ENCODE data around the gene SDK2. TPM values are rescaled to one million over a fixed set of nuclear protein-coding genes. Genes with fewer than 3 reads are reported as not detected.

SDK2 gene
- total and polyA plus RNA-seq, 9 of the 15 experiments (the other 6 are each of a cell fraction or from before 2014, with no cell fraction given), result 0.04 TPM; not detected in 8

DNA sequence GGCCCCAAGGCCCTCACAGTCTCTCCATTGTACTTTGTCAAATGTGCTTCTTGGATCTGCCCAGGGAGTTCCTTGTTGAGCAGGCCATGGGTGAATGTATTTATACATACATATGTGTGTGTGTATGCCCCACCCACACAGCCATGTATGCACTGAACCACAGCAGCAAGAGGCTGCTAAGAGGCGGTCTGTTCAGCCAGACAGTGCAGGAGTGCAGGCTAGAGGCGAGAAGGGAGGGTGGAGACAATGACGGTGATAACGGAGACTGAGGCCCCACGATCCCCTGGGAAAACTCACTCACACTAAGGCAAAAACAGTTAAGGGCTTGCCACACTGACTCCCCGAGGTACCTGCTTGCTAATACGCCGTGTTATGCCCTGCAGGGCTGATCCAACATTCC is 181.4 kb downstream of the SDK2 start:
- H3K4me3 ChIP-seq, result no peak overlapping the region
- H3K27me3 ChIP-seq (ENCODE audit: control insufficient read depth in 2 of 2, insufficient read depth in 2 of 2, low read length in 2 of 2), result peaks cover 0 to 18% of the 10 kb centered on the region in 2 experiments; a peak in 2 of 5 replicates
- TF ChIP-seq, protein P1, sequence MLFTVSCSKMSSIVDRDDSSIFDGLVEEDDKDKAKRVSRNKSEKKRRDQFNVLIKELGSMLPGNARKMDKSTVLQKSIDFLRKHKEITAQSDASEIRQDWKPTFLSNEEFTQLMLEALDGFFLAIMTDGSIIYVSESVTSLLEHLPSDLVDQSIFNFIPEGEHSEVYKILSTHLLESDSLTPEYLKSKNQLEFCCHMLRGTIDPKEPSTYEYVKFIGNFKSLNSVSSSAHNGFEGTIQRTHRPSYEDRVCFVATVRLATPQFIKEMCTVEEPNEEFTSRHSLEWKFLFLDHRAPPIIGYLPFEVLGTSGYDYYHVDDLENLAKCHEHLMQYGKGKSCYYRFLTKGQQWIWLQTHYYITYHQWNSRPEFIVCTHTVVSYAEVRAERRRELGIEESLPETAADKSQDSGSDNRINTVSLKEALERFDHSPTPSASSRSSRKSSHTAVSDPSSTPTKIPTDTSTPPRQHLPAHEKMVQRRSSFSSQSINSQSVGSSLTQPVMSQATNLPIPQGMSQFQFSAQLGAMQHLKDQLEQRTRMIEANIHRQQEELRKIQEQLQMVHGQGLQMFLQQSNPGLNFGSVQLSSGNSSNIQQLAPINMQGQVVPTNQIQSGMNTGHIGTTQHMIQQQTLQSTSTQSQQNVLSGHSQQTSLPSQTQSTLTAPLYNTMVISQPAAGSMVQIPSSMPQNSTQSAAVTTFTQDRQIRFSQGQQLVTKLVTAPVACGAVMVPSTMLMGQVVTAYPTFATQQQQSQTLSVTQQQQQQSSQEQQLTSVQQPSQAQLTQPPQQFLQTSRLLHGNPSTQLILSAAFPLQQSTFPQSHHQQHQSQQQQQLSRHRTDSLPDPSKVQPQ (CRISPR knock-in tag; IDR thresholded peaks at IDR 0.05; ENCODE audit: borderline replicate concordance), result no peak
- TF ChIP-seq ZNF445 (CRISPR knock-in tag; IDR thresholded peaks at IDR 0.05; ENCODE audit: low read depth) (no peak), FIP1L1 (IDR thresholded peaks at IDR 0.05; ENCODE audit: low read depth, low read length, poor library complexity, severe bottlenecking) (no peak), ZNF436 (CRISPR knock-in tag; IDR thresholded peaks at IDR 0.05) (no peak), ZNF583 (CRISPR knock-in tag; IDR thresholded peaks at IDR 0.05) (no peak)
- TF ChIP-seq, protein P2, sequence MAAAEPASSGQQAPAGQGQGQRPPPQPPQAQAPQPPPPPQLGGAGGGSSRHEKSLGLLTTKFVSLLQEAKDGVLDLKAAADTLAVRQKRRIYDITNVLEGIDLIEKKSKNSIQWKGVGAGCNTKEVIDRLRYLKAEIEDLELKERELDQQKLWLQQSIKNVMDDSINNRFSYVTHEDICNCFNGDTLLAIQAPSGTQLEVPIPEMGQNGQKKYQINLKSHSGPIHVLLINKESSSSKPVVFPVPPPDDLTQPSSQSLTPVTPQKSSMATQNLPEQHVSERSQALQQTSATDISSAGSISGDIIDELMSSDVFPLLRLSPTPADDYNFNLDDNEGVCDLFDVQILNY (CRISPR knock-in tag; IDR thresholded peaks at IDR 0.05), result no peak
- TF ChIP-seq, protein P3, sequence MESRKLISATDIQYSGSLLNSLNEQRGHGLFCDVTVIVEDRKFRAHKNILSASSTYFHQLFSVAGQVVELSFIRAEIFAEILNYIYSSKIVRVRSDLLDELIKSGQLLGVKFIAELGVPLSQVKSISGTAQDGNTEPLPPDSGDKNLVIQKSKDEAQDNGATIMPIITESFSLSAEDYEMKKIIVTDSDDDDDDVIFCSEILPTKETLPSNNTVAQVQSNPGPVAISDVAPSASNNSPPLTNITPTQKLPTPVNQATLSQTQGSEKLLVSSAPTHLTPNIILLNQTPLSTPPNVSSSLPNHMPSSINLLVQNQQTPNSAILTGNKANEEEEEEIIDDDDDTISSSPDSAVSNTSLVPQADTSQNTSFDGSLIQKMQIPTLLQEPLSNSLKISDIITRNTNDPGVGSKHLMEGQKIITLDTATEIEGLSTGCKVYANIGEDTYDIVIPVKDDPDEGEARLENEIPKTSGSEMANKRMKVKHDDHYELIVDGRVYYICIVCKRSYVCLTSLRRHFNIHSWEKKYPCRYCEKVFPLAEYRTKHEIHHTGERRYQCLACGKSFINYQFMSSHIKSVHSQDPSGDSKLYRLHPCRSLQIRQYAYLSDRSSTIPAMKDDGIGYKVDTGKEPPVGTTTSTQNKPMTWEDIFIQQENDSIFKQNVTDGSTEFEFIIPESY (CRISPR knock-in tag; IDR thresholded peaks at IDR 0.05), result no peak
- no peaks in the 10 kb centered on the region for H3K4me1 ChIP-seq (replicated peaks in 1 of 2; ENCODE audit: control insufficient read depth in 2 of 2, insufficient read depth in 2 of 2, low read length in 2 of 2)
- in situ Hi-C loops (cut with MboI) (no loop called here), intact Hi-C loops (cut with micrococcal nuclease) (no loop called here)
- ATAC-seq (no peak), DNase-seq (ENCODE audit: extremely low read depth in 1 of 4, low spot score in 3 of 4) (no peak), FAIRE-seq (no peak)
- H3K27ac ChIP-seq (ENCODE audit: extremely low read depth, low read depth, low read length), result no peak overlapping the region
- H3K36me3 ChIP-seq (ENCODE audit: control insufficient read depth, insufficient read depth, low read length), result no peaks in the 10 kb centered on the region
- H2AFZ ChIP-seq (ENCODE audit: low read depth, low read length), result no peak overlapping the region
- no peaks in the 10 kb centered on the region for H3K9me1 ChIP-seq (ENCODE audit: control insufficient read depth, insufficient read depth, low read length)
- no peaks in the 10 kb centered on the region for H3K79me2 ChIP-seq (ENCODE audit: control insufficient read depth, insufficient read depth, low read length)
- WGBS (ENCODE audit: insufficient coverage, low coverage, missing lambda C conversion rate), result 1% methylated on average over 8 of the region's 8 CpGs
- POLR2A ChIA-PET, result no interaction called here
- no peak overlapping the region for H3K9ac ChIP-seq (ENCODE audit: insufficient read depth in 1 of 2, low read depth in 2 of 2, low read length in 2 of 2)
- no TSS peak for BruUV-seq (replicated peaks)
- 0 out of 2 replicates have a peak, but pooled peaks cover 3% of the 10 kb centered on the region for H3K9me3 ChIP-seq (replicated peaks; ENCODE audit: control insufficient read depth, insufficient read depth, low read depth, low read length)
- H3K4me2 ChIP-seq (ENCODE audit: insufficient read depth, low read length), result no peak overlapping the region
- CTCF ChIA-PET (ENCODE audit: low intra/inter-chr PET ratio), result no interaction called here
- H4K20me1 ChIP-seq (replicated peaks; ENCODE audit: control insufficient read depth, insufficient read depth, low read length), result no peaks in the 10 kb centered on the region

Data from K562 (cell line).